Fibroblast of lung (primary cell): Measurements from ENCODE around the gene PDE3B.

Experiments used
- EZH2 ChIP-seq: IDR thresholded peaks from 2 replicates; pipeline ENCODE4 v1.5.1; 2012; ENCODE audit warnings: low read length, control low read depth, mild to moderate bottlenecking; ENCODE audit errors: missing control alignments
- TF ChIP-seq, protein P1 (sequence below), 2 donors: IDR thresholded peaks in 1 of 2; conservative IDR thresholded peaks in 1 of 2; 1 replicate in 1 of 2; 2 replicates in 1 of 2; pipeline ENCODE4 v1.5.1; 2011 to 2012; ENCODE audit warnings: low read length in 2 of 2, control low read depth in 1 of 2, inconsistent platforms in 1 of 2, low read depth in 1 of 2, mild to moderate bottlenecking in 1 of 2

DNA sequence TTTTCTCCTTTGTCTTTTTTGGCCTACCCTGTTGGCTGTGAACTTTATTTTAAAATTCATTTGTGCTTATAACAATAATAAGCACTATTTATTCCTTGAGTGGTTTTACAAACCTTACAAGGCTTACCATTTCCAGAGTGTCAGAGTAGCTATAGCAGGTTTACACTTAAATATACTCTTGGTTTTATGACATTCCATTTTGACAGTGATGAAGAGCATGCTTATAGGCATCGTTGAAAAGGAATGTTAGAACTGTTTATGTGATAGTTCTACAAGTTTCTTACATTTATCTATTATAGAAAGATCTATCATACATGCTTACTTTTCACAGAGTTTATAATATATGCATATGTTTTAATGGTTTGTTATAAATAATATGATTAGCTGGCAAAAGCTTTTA, 84.1 kb downstream of the PDE3B start:
- TF ChIP-seq, protein P1, sequence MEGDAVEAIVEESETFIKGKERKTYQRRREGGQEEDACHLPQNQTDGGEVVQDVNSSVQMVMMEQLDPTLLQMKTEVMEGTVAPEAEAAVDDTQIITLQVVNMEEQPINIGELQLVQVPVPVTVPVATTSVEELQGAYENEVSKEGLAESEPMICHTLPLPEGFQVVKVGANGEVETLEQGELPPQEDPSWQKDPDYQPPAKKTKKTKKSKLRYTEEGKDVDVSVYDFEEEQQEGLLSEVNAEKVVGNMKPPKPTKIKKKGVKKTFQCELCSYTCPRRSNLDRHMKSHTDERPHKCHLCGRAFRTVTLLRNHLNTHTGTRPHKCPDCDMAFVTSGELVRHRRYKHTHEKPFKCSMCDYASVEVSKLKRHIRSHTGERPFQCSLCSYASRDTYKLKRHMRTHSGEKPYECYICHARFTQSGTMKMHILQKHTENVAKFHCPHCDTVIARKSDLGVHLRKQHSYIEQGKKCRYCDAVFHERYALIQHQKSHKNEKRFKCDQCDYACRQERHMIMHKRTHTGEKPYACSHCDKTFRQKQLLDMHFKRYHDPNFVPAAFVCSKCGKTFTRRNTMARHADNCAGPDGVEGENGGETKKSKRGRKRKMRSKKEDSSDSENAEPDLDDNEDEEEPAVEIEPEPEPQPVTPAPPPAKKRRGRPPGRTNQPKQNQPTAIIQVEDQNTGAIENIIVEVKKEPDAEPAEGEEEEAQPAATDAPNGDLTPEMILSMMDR (conservative IDR thresholded peaks at IDR 0.05 in 1 of 2, IDR thresholded peaks at IDR 0.05 in 1 of 2; ENCODE audit: low read depth in 1 of 2, low read length in 2 of 2), result no peak
- TF ChIP-seq EZH2, result no peak
